ENCODE data around the gene SAMD14.

SAMD14 gene

GRCh38 chr17:50147841-50148225 is 17.9 kb upstream of the SAMD14 start:
- DNase-seq = no peak

- DNase-seq = no peak
Measured at GRCh38 chr17:50146927-50147665, 17.1 kb upstream of the SAMD14 start.

- no peak for DNase-seq
Measured at GRCh38 chr17:50146230-50146926, 16.4 kb upstream of the SAMD14 start.

GRCh38 chr17:50145532-50146229 is 15.7 kb upstream of the SAMD14 start:
- no peak for DNase-seq

DNA sequence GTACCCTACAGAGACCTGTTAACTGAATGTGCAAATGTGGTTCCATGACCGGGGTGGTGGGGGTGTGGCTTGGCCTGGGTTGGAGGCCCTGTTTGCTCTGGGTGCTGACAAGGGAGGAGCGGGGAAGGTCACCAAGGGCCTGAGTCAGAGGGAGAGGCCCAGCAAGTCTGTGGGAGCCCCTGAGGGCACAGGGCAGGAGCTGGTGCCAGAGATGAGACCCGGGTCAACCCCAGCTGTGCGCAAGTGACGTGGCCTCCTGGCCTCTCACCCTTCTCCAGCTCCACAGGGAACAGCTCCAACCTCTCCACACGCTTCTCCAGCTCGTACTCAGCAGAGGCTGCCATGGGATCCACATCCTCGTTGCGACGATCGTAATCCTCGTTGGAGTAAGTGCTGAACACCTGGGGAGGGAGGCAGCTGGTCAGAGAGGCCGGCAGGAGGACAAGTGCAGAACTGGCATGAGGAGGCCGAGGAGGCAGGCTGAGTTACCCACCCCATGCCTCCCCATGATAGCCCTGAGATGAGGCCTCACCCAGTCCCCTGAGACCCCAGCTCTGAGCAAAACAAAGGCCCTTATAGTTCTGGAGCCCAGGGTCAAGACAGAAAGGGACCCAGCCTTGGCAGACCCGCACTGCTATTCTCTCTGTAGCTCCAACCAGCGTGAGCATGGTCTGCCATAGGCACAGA is 15.0 kb upstream of the SAMD14 start:
- DNase-seq = no peak

DNA sequence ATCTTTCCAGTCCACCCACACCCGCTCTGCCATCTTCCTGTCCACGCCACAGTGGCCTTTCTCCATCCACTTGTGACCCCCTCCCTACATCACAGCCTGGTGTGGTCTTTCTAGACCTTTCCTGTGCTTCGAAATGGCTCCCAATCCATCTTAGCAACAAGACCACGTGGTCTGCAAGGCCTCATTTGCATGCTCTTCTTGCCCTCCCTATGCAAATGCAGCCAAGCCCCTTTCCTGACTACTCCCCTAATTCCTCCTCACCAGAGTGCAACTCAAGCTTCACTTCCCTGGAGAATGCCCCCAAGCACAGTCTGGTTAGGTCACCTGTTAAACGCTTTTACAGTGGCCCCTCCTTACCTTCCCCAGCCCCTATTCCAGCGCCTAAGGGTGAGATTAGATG is 14.4 kb upstream of the SAMD14 start:
- DNase-seq = no peak

- no peak for DNase-seq
Measured at GRCh38 chr17:50143461-50144176, 13.7 kb upstream of the SAMD14 start.

DNA sequence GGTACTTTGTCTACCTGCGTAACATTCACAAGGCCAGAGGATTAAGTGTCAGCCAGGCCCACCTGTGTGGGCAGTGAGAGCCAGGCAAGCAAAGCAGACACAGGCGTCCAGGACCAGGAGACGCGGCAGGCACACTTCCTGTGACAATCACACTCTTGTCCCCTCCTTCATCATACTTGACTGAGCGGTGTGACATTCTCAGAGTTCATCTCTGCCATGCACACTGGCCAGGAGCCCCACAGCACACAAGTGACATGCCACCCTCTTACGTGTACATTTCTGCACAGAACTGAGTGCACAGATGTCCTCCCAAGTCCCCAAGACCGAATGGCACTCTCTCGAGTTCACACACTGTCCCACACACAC is 11.8 kb upstream of the SAMD14 start:
- DNase-seq = no peak

DNA sequence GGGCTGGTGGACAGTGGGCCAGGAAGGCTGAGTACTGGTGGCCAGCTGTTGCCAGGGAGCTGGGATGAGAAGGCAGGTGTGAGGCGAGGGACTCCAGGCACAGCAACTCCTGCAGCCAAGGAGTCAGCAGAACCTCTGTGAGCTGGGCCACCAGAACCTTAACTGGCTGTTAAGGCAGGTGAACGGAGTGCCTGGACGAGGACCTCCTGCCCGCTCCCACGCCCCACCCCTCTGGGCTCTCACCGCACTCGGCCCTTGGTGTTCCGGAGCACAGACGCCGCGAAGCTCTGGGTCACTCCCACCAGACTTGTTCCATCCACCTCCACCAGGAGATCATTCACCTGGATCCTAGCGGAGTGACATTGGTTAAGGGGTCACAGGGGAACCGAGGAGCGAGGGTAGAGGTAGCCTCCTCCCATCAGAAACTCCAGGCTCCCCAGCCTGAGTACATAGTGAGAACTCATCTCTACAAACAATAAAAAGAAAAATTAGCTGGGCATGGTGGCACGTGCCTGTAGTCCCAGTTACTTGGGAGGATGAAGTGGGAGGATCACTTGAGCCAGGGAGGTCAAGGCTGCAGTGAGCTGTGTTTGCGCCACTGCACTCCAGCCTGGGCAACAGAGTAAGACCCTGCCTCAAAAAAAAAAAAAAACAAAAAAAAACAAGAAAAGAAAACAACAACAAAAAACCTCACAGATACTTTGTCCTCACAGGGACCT is 11.2 kb upstream of the SAMD14 start:
- DNase-seq = no peak

- peak; percentile 80 for DNase-seq
Measured at GRCh38 chr17:50139950-50140885, 10.3 kb upstream of the SAMD14 start.

GRCh38 chr17:50139185-50139783 is 9.3 kb upstream of the SAMD14 start:
- DNase-seq = no peak

- no peak for DNase-seq
Measured at GRCh38 chr17:50137042-50137441, 7.1 kb upstream of the SAMD14 start.

GRCh38 chr17:50136096-50136687 is 6.2 kb upstream of the SAMD14 start:
- DNase-seq = no peak

DNA sequence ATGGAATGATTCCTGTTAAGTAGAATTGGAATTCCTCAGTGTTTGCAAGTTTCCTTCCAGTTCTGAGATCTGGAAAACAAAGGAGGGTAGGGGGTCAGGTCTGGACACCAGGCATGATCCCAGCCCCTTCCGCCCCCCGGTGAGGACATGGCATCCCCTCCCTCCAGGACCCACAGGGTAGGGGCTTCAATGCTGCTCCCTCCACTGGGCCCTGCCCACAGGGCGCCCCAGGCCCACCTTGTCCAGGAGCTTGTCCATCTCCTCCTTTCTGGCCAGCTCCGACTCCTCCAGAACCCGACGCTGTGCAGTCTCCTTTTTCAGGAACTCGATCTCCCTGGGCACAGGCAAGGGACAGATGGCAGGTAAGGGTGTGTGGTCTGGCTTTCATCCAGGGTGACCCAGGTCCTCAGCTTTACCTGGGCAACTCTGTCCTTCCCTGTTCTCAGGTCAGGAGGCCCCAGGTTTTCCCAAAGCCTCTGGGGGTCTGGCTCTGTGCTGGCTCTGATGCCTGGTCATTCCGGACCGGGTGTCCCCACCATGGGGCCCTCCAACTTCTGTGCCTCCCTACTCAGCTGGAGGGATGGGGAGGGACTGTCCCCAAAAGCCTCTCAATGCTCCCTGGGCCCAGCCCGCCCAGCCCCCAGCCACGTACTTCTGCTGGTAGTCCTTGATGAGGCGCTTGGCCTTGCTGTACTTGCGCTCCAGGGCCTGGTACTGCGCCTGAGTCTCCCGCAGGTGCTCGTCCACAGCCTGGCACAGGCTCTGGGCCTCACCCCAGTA is 5.5 kb upstream of the SAMD14 start:
- no peak for DNase-seq

- no peak for DNase-seq
Measured at GRCh38 chr17:50134206-50135110, 4.5 kb upstream of the SAMD14 start.

GRCh38 chr17:50133769-50134099 is 3.8 kb upstream of the SAMD14 start:
- no peak for DNase-seq

- no peak for DNase-seq
Measured at GRCh38 chr17:50133028-50133768, 3.2 kb upstream of the SAMD14 start.

All from activated gamma-delta T cell treated with Interleukin-2 at 50 U/mL for 16 hours (primary cell).